HepG2 (cell line): ENCODE data around the gene ERF. TPM values are rescaled to one million over a fixed set of nuclear protein-coding genes. Genes with fewer than 3 reads are reported as not detected.
A peak's percentile ranks its signal among the peaks of the same experiment; 100 is the strongest.

Experiments used
- ATF7 ChIP-seq, 2 experiments: fragments of 450-650 bp in 1 of 2; sonication (generic) in 1 of 2; formaldehyde crosslinking in 1 of 2; IDR thresholded peaks; 2 replicates each; pipeline versions ENCODE4 v1.4.0 to v1.6.1; 2016 to 2020; ENCODE audit warnings: antibody characterized with exemption in 1 of 2, mild to moderate bottlenecking in 1 of 2, missing genetic modification reagents in 1 of 2
- ATF7-NPFF ChIP-seq: sonication (generic); formaldehyde crosslinking; IDR thresholded peaks from 2 replicates; pipeline ENCODE4 v1.8.1; 2023; ENCODE audit warnings: mild to moderate bottlenecking, low read depth, missing genetic modification reagents, moderate library complexity
- DPF2 ChIP-seq: sonication (generic); formaldehyde crosslinking; IDR thresholded peaks from 2 replicates; pipeline ENCODE4 v1.4.0; 2020; ENCODE audit warnings: mild to moderate bottlenecking, low read depth, missing genetic modification reagents, borderline replicate concordance
- KDM5B ChIP-seq: sonication (generic); formaldehyde crosslinking; IDR thresholded peaks from 2 replicates; pipeline ENCODE4 v1.4.0; 2020; ENCODE audit warnings: missing genetic modification reagents, mild to moderate bottlenecking, borderline replicate concordance
- MAFG ChIP-seq: sonication (generic); formaldehyde crosslinking; IDR thresholded peaks from 2 replicates; pipeline ENCODE4 v1.5.1; 2020; ENCODE audit warnings: mild to moderate bottlenecking, missing genetic modification reagents
- MED1 ChIP-seq: sonication (generic); formaldehyde crosslinking; IDR thresholded peaks from 2 replicates; pipeline ENCODE4 v1.4.0; 2020; ENCODE audit warnings: missing genetic modification reagents
- NONO ChIP-seq, 2 experiments: fragments of 450-650 bp in 1 of 2; sonication (generic) in 1 of 2; formaldehyde crosslinking in 1 of 2; IDR thresholded peaks in 1 of 2; conservative IDR thresholded peaks in 1 of 2; 2 replicates each; pipeline versions ENCODE4 v1.6.1 to v1.8.0; 2017 to 2022; ENCODE audit warnings: mild to moderate bottlenecking in 1 of 2, missing genetic modification reagents in 1 of 2, moderate library complexity in 1 of 2
- PAF1 ChIP-seq: IDR thresholded peaks from 2 replicates; pipeline ENCODE4 v1.6.1; 2016; ENCODE audit warnings: missing genetic modification reagents, missing compliant biosample characterization
- RFX5 ChIP-seq: IDR thresholded peaks from 2 replicates; pipeline ENCODE4 v1.6.1; 2011; ENCODE audit warnings: low read depth, low read length, improper control_type of control experiment
- SAFB2 ChIP-seq: sonication (generic); formaldehyde crosslinking; IDR thresholded peaks from 2 replicates; pipeline ENCODE4 v1.5.1; 2020; ENCODE audit warnings: missing genetic modification reagents, low read depth, mild to moderate bottlenecking, borderline replicate concordance
- SOX13 ChIP-seq, 3 experiments: fragments of 450-650 bp in 1 of 3; sonication (generic) in 1 of 3; formaldehyde crosslinking in 1 of 3; IDR thresholded peaks in 2 of 3; conservative IDR thresholded peaks in 1 of 3; 2 replicates each; pipeline versions ENCODE4 v1.5.0 to v1.6.1; 2016 to 2020; ENCODE audit warnings: antibody characterized with exemption in 1 of 3, mild to moderate bottlenecking in 1 of 3, missing compliant biosample characterization in 1 of 3, missing genetic modification reagents in 1 of 3, moderate library complexity in 1 of 3
- SP2 ChIP-seq: sonication (generic); formaldehyde crosslinking; IDR thresholded peaks from 2 replicates; pipeline ENCODE4 v1.5.1; 2020; ENCODE audit warnings: mild to moderate bottlenecking, missing genetic modification reagents
- ZBTB7B ChIP-seq: sonication (generic); formaldehyde crosslinking; IDR thresholded peaks from 2 replicates; pipeline ENCODE4 v1.4.0; 2020; ENCODE audit warnings: missing genetic modification reagents
- ZIK1 ChIP-seq: sonication (generic); formaldehyde crosslinking; IDR thresholded peaks from 2 replicates; pipeline ENCODE4 v1.5.0; 2020; ENCODE audit warnings: mild to moderate bottlenecking, low read depth, missing genetic modification reagents, borderline replicate concordance
- ZNF251 ChIP-seq: sonication (generic); formaldehyde crosslinking; IDR thresholded peaks from 2 replicates; pipeline ENCODE4 v1.9.0; 2021; ENCODE audit warnings: mild to moderate bottlenecking, missing genetic modification reagents
- ZNF558 ChIP-seq: sonication (generic); formaldehyde crosslinking; IDR thresholded peaks from 2 replicates; pipeline ENCODE4 v1.9.0; 2022; ENCODE audit warnings: mild to moderate bottlenecking, missing genetic modification reagents, borderline replicate concordance
- ZNF644 ChIP-seq: IDR thresholded peaks from 2 replicates; pipeline ENCODE4 v1.6.1; 2016; ENCODE audit warnings: low read depth
- polyA plus RNA-seq, 8 experiments: library from polyadenylated mRNA; depleted of rRNA in 3 of 8; stranded (reverse) in 7 of 8; unstranded in 1 of 8; fragments of >200 nt; fragmentation: Illumina TruSeq in 4 of 8; extraction: Trizol in 4 of 8; gene quantifications; 2 replicates each; pipeline versions ENCODE4 v1.2.1 to v1.2.3, GENCODE V29; 2011 to 2016; ENCODE audit warnings: low read depth in 4 of 8, missing spikeins in 1 of 8, mixed read lengths in 1 of 8; ENCODE audit not compliant: insufficient read depth in 1 of 8
- total RNA-seq, 5 experiments: library from RNA; depleted of rRNA; stranded (reverse); fragments of >200 nt; fragmentation: Illumina TruSeq; extraction: Trizol; gene quantifications; 2 replicates each; pipeline ENCODE4 v1.2.3, GENCODE V29; 2016; ENCODE audit warnings: low read depth in 1 of 5
- TF ChIP-seq, protein P1 (sequence below): fragments of 450-650 bp; IDR thresholded peaks from 2 replicates; pipeline ENCODE4 v1.6.1; 2017; ENCODE audit warnings: mild to moderate bottlenecking
- TF ChIP-seq, protein P2 (sequence below): sonication (generic); formaldehyde crosslinking; IDR thresholded peaks from 2 replicates; pipeline ENCODE4 v1.8.1; 2023; ENCODE audit warnings: mild to moderate bottlenecking, missing genetic modification reagents
- TF ChIP-seq, protein P3 (sequence below): sonication (generic); formaldehyde crosslinking; IDR thresholded peaks from 2 replicates; pipeline ENCODE4 v1.8.0; 2022; ENCODE audit warnings: missing genetic modification reagents, mild to moderate bottlenecking, borderline replicate concordance

The ERF gene
- total and polyA plus RNA-seq, 2 of the 13 experiments (the other 11 are each of a cell fraction or from before 2014, with no cell fraction given): 67.1 to 69.9 TPM

DNA sequence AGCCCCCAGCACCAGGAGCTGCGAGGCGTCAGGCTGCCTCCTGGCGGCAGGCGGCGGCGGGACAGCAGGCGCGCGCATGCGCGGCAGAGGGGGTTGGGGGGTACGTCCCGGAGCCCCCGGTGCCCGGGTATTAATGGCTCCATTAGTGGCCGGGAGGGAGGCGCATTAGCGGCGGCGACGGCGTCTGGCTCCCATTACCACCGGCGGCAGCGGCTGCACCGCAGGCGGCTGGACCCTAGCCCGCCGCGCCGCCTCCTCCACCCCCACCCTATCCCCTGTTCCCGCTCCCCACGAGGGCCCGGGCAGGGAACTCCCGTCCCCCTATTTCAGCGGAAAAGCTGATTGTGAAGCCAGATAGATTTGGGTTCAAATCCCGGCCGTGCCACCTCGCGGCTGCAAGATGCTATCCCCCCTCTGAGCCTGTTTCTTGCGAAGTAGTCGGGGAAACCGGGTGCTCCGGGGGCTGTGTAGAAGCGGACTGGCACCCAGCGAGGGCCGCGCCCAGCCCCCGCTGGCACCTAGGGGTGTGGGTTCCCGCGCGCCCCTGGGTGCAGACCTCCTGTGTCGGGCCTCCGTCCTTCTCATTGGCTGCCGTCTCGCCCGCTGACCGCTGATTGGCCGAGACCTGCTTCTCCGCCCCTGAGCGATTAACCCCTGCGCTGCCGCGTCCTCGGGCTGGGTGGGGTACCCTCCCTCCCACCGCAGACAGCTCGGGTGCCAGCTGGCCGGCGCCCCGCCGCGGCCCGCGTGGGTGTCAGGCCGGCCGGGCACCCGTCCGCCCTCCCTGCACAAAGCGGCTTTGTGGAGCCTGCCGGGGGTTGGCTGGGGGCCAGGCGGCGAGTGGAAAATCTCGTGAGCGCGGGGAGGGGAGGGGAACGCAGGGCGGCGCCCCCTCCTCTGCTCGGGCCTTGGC lies 25.2 kb upstream of the ERF start (continued):
- no peak for TF ChIP-seq PAF1
- no peak for TF ChIP-seq RFX5
- TF ChIP-seq ZBTB7B (CRISPR knock-in tag): peak; percentile 87
- no peak for TF ChIP-seq SOX13 (IDR thresholded peaks at IDR 0.05)
- peak in 1 of 2 experiments; percentile 32; a peak in 2 of 4 replicates for TF ChIP-seq SOX13 (CRISPR knock-in tag; conservative IDR thresholded peaks at IDR 0.05 in 1 of 2, IDR thresholded peaks at IDR 0.05 in 1 of 2)
- TF ChIP-seq, protein P1, sequence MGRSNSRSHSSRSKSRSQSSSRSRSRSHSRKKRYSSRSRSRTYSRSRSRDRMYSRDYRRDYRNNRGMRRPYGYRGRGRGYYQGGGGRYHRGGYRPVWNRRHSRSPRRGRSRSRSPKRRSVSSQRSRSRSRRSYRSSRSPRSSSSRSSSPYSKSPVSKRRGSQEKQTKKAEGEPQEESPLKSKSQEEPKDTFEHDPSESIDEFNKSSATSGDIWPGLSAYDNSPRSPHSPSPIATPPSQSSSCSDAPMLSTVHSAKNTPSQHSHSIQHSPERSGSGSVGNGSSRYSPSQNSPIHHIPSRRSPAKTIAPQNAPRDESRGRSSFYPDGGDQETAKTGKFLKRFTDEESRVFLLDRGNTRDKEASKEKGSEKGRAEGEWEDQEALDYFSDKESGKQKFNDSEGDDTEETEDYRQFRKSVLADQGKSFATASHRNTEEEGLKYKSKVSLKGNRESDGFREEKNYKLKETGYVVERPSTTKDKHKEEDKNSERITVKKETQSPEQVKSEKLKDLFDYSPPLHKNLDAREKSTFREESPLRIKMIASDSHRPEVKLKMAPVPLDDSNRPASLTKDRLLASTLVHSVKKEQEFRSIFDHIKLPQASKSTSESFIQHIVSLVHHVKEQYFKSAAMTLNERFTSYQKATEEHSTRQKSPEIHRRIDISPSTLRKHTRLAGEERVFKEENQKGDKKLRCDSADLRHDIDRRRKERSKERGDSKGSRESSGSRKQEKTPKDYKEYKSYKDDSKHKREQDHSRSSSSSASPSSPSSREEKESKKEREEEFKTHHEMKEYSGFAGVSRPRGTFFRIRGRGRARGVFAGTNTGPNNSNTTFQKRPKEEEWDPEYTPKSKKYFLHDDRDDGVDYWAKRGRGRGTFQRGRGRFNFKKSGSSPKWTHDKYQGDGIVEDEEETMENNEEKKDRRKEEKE: no peak
- peak; percentile 29; the same call in 1 of the 2 replicates for TF ChIP-seq MED1 (CRISPR knock-in tag)
- no peak for TF ChIP-seq DPF2 (CRISPR knock-in tag)
- TF ChIP-seq ZNF644: no peak
- TF ChIP-seq ZNF251 (CRISPR knock-in tag): no peak
- no peak for TF ChIP-seq ATF7 (IDR thresholded peaks at IDR 0.05)
- no peak for TF ChIP-seq ATF7 (CRISPR knock-in tag; IDR thresholded peaks at IDR 0.05)
- peak; percentile 17; the same call in 1 of the 2 replicates for TF ChIP-seq SAFB2 (CRISPR knock-in tag)
- no peak for TF ChIP-seq ZIK1 (CRISPR knock-in tag)
- TF ChIP-seq MAFG (CRISPR knock-in tag): no peak
- TF ChIP-seq KDM5B (CRISPR knock-in tag): peak; percentile 70
- peak; percentile 82 for TF ChIP-seq SP2 (CRISPR knock-in tag)
- no peak for TF ChIP-seq NONO (IDR thresholded peaks at IDR 0.05)
- peak; percentile 51; the same call in 1 of the 2 replicates for TF ChIP-seq NONO (CRISPR knock-in tag; conservative IDR thresholded peaks at IDR 0.05)
- TF ChIP-seq, protein P2, sequence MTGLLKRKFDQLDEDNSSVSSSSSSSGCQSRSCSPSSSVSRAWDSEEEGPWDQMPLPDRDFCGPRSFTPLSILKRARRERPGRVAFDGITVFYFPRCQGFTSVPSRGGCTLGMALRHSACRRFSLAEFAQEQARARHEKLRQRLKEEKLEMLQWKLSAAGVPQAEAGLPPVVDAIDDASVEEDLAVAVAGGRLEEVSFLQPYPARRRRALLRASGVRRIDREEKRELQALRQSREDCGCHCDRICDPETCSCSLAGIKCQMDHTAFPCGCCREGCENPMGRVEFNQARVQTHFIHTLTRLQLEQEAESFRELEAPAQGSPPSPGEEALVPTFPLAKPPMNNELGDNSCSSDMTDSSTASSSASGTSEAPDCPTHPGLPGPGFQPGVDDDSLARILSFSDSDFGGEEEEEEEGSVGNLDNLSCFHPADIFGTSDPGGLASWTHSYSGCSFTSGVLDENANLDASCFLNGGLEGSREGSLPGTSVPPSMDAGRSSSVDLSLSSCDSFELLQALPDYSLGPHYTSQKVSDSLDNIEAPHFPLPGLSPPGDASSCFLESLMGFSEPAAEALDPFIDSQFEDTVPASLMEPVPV (CRISPR knock-in tag): peak; percentile 49; the same call in 1 of the 2 replicates
- TF ChIP-seq, protein P3, sequence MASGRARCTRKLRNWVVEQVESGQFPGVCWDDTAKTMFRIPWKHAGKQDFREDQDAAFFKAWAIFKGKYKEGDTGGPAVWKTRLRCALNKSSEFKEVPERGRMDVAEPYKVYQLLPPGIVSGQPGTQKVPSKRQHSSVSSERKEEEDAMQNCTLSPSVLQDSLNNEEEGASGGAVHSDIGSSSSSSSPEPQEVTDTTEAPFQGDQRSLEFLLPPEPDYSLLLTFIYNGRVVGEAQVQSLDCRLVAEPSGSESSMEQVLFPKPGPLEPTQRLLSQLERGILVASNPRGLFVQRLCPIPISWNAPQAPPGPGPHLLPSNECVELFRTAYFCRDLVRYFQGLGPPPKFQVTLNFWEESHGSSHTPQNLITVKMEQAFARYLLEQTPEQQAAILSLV (CRISPR knock-in tag): peak; percentile 26; the same call in 1 of the 2 replicates
- TF ChIP-seq ATF7-NPFF (CRISPR knock-in tag): peak; percentile 37; the same call in 1 of the 2 replicates
- no peak; the same call in 1 of the 2 replicates for TF ChIP-seq ZNF558 (CRISPR knock-in tag)
